Measurements from ENCODE around the gene VPS9D1.

The VPS9D1 gene

GRCh38 chr16:89711601-89712273 is 9.0 kb downstream of the VPS9D1 start:
- TF ChIP-seq CTCF (conservative IDR thresholded peaks at IDR 0.05; ENCODE audit: low read depth) = no peak
- DNase-seq (ENCODE audit: low spot score) = peak; percentile 97
- POLR2A ChIA-PET (ENCODE audit: low non-redundant PET) = interaction anchor here (1.1 kb wide), 1 partner anchor 10 kb away, joined by 3 read pairs; the partner anchor contains the start of gene SPATA2L
- CTCF ChIA-PET = interaction anchor here (0.5 kb wide), 1 partner anchor 136 kb away, joined by 3 read pairs; the partner anchor contains the start of gene CPNE7
- peak overlapping the region; percentile 64 for H3K27ac ChIP-seq

- POLR2A ChIA-PET (ENCODE audit: low non-redundant PET) = interaction anchor here (1.1 kb wide), 1 partner anchor 9 kb away, joined by 3 read pairs; the partner anchor contains the start of gene SPATA2L
- TF ChIP-seq CTCF (conservative IDR thresholded peaks at IDR 0.05; ENCODE audit: low read depth) = no peak
- peak overlapping the region; percentile 64 for H3K27ac ChIP-seq
- CTCF ChIA-PET = interaction anchor here (1.1 to 1.3 kb wide), 2 partner anchors 10 to 150 kb away, joined by 3 read pairs; partner anchors contain the start of gene SPATA2L
- DNase-seq (ENCODE audit: low spot score) = no peak
These were observed 9.8 kb downstream of the VPS9D1 start for GRCh38 chr16:89710709-89711564.

GRCh38 chr16:89709716-89710432 is 10.8 kb downstream of the VPS9D1 start:
- POLR2A ChIA-PET (ENCODE audit: low non-redundant PET) = no interaction called here
- no peak for DNase-seq (ENCODE audit: low spot score)
- peak overlapping the region; percentile 47 for H3K27ac ChIP-seq
- CTCF ChIA-PET = interaction anchor here (1.1 to 1.3 kb wide), 2 partner anchors 9 to 151 kb away, joined by 3 read pairs; partner anchors contain the start of gene SPATA2L
- TF ChIP-seq CTCF (conservative IDR thresholded peaks at IDR 0.05; ENCODE audit: low read depth) = no peak

- no peak for DNase-seq (ENCODE audit: low spot score)
- peak overlapping the region; percentile 47; the same call in 1 of the 2 replicates for H3K27ac ChIP-seq
- no peak for TF ChIP-seq CTCF (conservative IDR thresholded peaks at IDR 0.05; ENCODE audit: low read depth)
- ChIA-PET POLR2A (ENCODE audit: low non-redundant PET) (no interaction called here), CTCF (no interaction called here)
These were observed 11.5 kb downstream of the VPS9D1 start for GRCh38 chr16:89709166-89709565.

- no peak overlapping the region for H3K27ac ChIP-seq
- CTCF ChIA-PET = interaction anchor here (0.6 kb wide), 1 partner anchor 22 kb away, joined by 3 read pairs; the partner anchor contains the start of gene CDK10
- POLR2A ChIA-PET (ENCODE audit: low non-redundant PET) = no interaction called here
- DNase-seq (ENCODE audit: low spot score) = no peak
- TF ChIP-seq CTCF (conservative IDR thresholded peaks at IDR 0.05; ENCODE audit: low read depth) = no peak
These were observed 12.2 kb downstream of the VPS9D1 start for GRCh38 chr16:89708481-89708931.

GRCh38 chr16:89707695-89708094 is 13.0 kb downstream of the VPS9D1 start:
- no peak for TF ChIP-seq CTCF (conservative IDR thresholded peaks at IDR 0.05; ENCODE audit: low read depth)
- no peak for DNase-seq (ENCODE audit: low spot score)
- ChIA-PET POLR2A (ENCODE audit: low non-redundant PET) (no interaction called here), CTCF (no interaction called here)
- peak overlapping the region; percentile 42 for H3K27ac ChIP-seq
